Measurements from ENCODE around the gene OTOP3. TPM values are rescaled to one million over a fixed set of nuclear protein-coding genes. Genes with fewer than 3 reads are reported as not detected.

OTOP3 gene
- total RNA-seq, 1 donor from 2014 or later, result not detected

- Histone ChIP-seq H3K4me3 (no peak overlapping the region), H3K4me1 (no peaks in the 10 kb centered on the region), H3K36me3 (no peaks in the 10 kb centered on the region), H3K9me3 (no peaks in the 10 kb centered on the region), H3K27ac (no peak overlapping the region), H3K27me3 (no peaks in the 10 kb centered on the region)
- intact Hi-C loops (cut with DNase I), result no loop called here
- no peak for DNase-seq (ENCODE audit: low spot score in 2 of 2)
- TF ChIP-seq CTCF (IDR thresholded peaks at IDR 0.05), result no peak
These were observed 16.9 kb downstream of the OTOP3 start for GRCh38 chr17:74952431-74953133.

GRCh38 chr17:74953134-74953687 is 17.5 kb downstream of the OTOP3 start:
- no peak for TF ChIP-seq CTCF (IDR thresholded peaks at IDR 0.05)
- H3K27me3 ChIP-seq, result no peaks in the 10 kb centered on the region
- no peaks in the 10 kb centered on the region for H3K9me3 ChIP-seq
- no peaks in the 10 kb centered on the region for H3K36me3 ChIP-seq
- H3K4me3 ChIP-seq, result no peak overlapping the region
- H3K4me1 ChIP-seq, result no peaks in the 10 kb centered on the region
- H3K27ac ChIP-seq, result no peak overlapping the region
- no peak for DNase-seq (ENCODE audit: low spot score in 2 of 2)
- intact Hi-C loops (cut with DNase I), result no loop called here

- H3K4me3 ChIP-seq, result no peak overlapping the region
- no peaks in the 10 kb centered on the region for H3K4me1 ChIP-seq
- no peak for DNase-seq (ENCODE audit: low spot score in 2 of 2)
- intact Hi-C loops (cut with DNase I), result no loop called here
- H3K9me3 ChIP-seq, result no peaks in the 10 kb centered on the region
- no peaks in the 10 kb centered on the region for H3K36me3 ChIP-seq
- no peaks in the 10 kb centered on the region for H3K27me3 ChIP-seq
- no peak overlapping the region for H3K27ac ChIP-seq
- TF ChIP-seq CTCF (IDR thresholded peaks at IDR 0.05), result no peak
These were observed 18.4 kb downstream of the OTOP3 start for GRCh38 chr17:74954115-74954514.

GRCh38 chr17:74954665-74955421 is 19.1 kb downstream of the OTOP3 start:
- TF ChIP-seq CTCF (IDR thresholded peaks at IDR 0.05), result no peak
- intact Hi-C loops (cut with DNase I), result no loop called here

GRCh38 chr17:74956093-74956492 is 20.4 kb downstream of the OTOP3 start:
- no peak for TF ChIP-seq CTCF (IDR thresholded peaks at IDR 0.05)
- Histone ChIP-seq H3K27me3 (no peaks in the 10 kb centered on the region), H3K9me3 (no peaks in the 10 kb centered on the region), H3K4me3 (no peak overlapping the region), H3K27ac (no peak overlapping the region), H3K4me1 (no peaks in the 10 kb centered on the region), H3K36me3 (no peaks in the 10 kb centered on the region)
- intact Hi-C loops (cut with DNase I), result no loop called here
- no peak for DNase-seq (ENCODE audit: low spot score in 2 of 2)

More at GRCh38 chr17:74954665-74955421, 19.1 kb downstream of the OTOP3 start:
- DNase-seq (ENCODE audit: low spot score in 2 of 2), result no peak
- H3K4me1 ChIP-seq, result no peaks in the 10 kb centered on the region
- H3K27me3 ChIP-seq, result no peaks in the 10 kb centered on the region
- H3K27ac ChIP-seq, result no peak overlapping the region
- H3K36me3 ChIP-seq, result no peaks in the 10 kb centered on the region
- H3K9me3 ChIP-seq, result no peaks in the 10 kb centered on the region
- H3K4me3 ChIP-seq, result no peak overlapping the region
